SK-N-SH treated with all-trans-retinoic acid at 6 μM for 48 hours (cell line): ENCODE measurements around the gene FAM241B.

Experiments used
- CREB5 ChIP-seq: fragments of 250-450 bp; sonication (Bioruptor Pico); IDR thresholded peaks from 2 replicates; pipeline ENCODE4 v1.5.1; 2020; ENCODE audit warnings: low read depth, mild to moderate bottlenecking, moderate library complexity
- CSDC2 ChIP-seq: fragments of 250-450 bp; sonication (Bioruptor Pico); IDR thresholded peaks from 2 replicates; pipeline ENCODE4 v1.5.0; 2020; ENCODE audit warnings: mild to moderate bottlenecking, moderate library complexity
- PATZ1 ChIP-seq: fragments of 250-450 bp; sonication (Bioruptor Pico); IDR thresholded peaks from 2 replicates; pipeline ENCODE4 v1.8.0; 2020; ENCODE audit warnings: mild to moderate bottlenecking, moderate library complexity, borderline replicate concordance
- PPARA ChIP-seq: fragments of 250-450 bp; sonication (Bioruptor Pico); IDR thresholded peaks from 2 replicates; pipeline ENCODE4 v1.5.0; 2020; ENCODE audit warnings: mild to moderate bottlenecking, borderline replicate concordance
- RARB ChIP-seq: fragments of 250-450 bp; sonication (Bioruptor Pico); IDR thresholded peaks from 2 replicates; pipeline ENCODE4 v1.8.0; 2021; ENCODE audit warnings: mild to moderate bottlenecking, moderate library complexity
- SNAI2 ChIP-seq: fragments of 250-450 bp; sonication (Bioruptor Pico); IDR thresholded peaks from 2 replicates; pipeline ENCODE4 v1.5.0; 2020; ENCODE audit warnings: mild to moderate bottlenecking, moderate library complexity
- TCF4 ChIP-seq: fragments of 250-450 bp; sonication (Bioruptor Pico); IDR thresholded peaks from 2 replicates; pipeline ENCODE4 v1.8.0; 2021; ENCODE audit warnings: mild to moderate bottlenecking, moderate library complexity, borderline replicate concordance
- ZFP3 ChIP-seq: fragments of 250-450 bp; sonication (Bioruptor Pico); IDR thresholded peaks from 2 replicates; pipeline ENCODE4 v1.5.0; 2020; ENCODE audit warnings: mild to moderate bottlenecking, moderate library complexity
- ZFP30 ChIP-seq: fragments of 450-650 bp; formaldehyde crosslinking; IDR thresholded peaks from 2 replicates; pipeline ENCODE4 v1.5.0; 2022; ENCODE audit warnings: mild to moderate bottlenecking, moderate library complexity

- no peak for TF ChIP-seq RARB (CRISPR knock-in tag)
- TF ChIP-seq CSDC2 (CRISPR knock-in tag): no peak
- TF ChIP-seq PATZ1 (CRISPR knock-in tag): no peak
- TF ChIP-seq ZFP3: no peak
- TF ChIP-seq CREB5 (CRISPR knock-in tag): no peak
- TF ChIP-seq TCF4 (CRISPR knock-in tag): no peak
- TF ChIP-seq ZFP30: no peak
- TF ChIP-seq SNAI2: no peak
- TF ChIP-seq PPARA (CRISPR knock-in tag): no peak
Observed at GRCh38 chr10:69661414-69662172, 31.5 kb downstream of the FAM241B start.
